ENCODE data around the gene CCSER1. TPM values are rescaled to one million over a fixed set of nuclear protein-coding genes. Genes with fewer than 3 reads are reported as not detected.

Gene CCSER1
- total RNA-seq, 2 experiments from 2014 or later, result not detected

- intact Hi-C loops (cut with micrococcal nuclease), result no loop called here
- Mint-ChIP-seq H3K27ac (no peak overlapping the region), H3K4me3 (no peak overlapping the region), H3K4me1 (ENCODE audit: low read depth) (no peaks in the 10 kb centered on the region), H3K36me3 (ENCODE audit: low read depth) (no peaks in the 10 kb centered on the region), H3K27me3 (peaks cover 3% of the 10 kb centered on the region), H3K9me3 (no peaks in the 10 kb centered on the region)
- ChIA-PET CTCF (no interaction called here), POLR2A (no interaction called here)
- DNase-seq, result no peak
- no peak for TF ChIP-seq CTCF (IDR thresholded peaks at IDR 0.05)
- no peak for ATAC-seq
Measured at GRCh38 chr4:90142081-90142480, 14.9 kb downstream of the CCSER1 start.

GRCh38 chr4:90145319-90145718, 18.1 kb downstream of the CCSER1 start:
- intact Hi-C loops (cut with micrococcal nuclease), result no loop called here
- Mint-ChIP-seq H3K27me3 (peaks cover 3% of the 10 kb centered on the region), H3K4me3 (no peak overlapping the region), H3K4me1 (ENCODE audit: low read depth) (no peaks in the 10 kb centered on the region), H3K36me3 (ENCODE audit: low read depth) (no peaks in the 10 kb centered on the region), H3K27ac (no peak overlapping the region), H3K9me3 (no peaks in the 10 kb centered on the region)
- DNase-seq (no peak), ATAC-seq (no peak)
- CTCF ChIA-PET, result no interaction called here
- TF ChIP-seq CTCF (IDR thresholded peaks at IDR 0.05), result no peak
- POLR2A ChIA-PET, result no interaction called here

GRCh38 chr4:90146306-90146705, 19.1 kb downstream of the CCSER1 start:
- no peaks in the 10 kb centered on the region for H3K4me1 Mint-ChIP-seq (ENCODE audit: low read depth)
- H3K9me3 Mint-ChIP-seq, result no peaks in the 10 kb centered on the region
- POLR2A ChIA-PET, result no interaction called here
- DNase-seq (no peak), ATAC-seq (no peak)
- intact Hi-C loops (cut with micrococcal nuclease), result no loop called here
- CTCF ChIA-PET, result no interaction called here
- TF ChIP-seq CTCF (IDR thresholded peaks at IDR 0.05), result no peak
- H3K4me3 Mint-ChIP-seq, result no peak overlapping the region
- H3K27me3 Mint-ChIP-seq, result peaks cover 3% of the 10 kb centered on the region
- H3K27ac Mint-ChIP-seq, result no peak overlapping the region
- no peaks in the 10 kb centered on the region for H3K36me3 Mint-ChIP-seq (ENCODE audit: low read depth)

GRCh38 chr4:90148574-90149148, 21.5 kb downstream of the CCSER1 start:
- no peaks in the 10 kb centered on the region for H3K4me1 Mint-ChIP-seq (ENCODE audit: low read depth)
- DNase-seq (no peak), ATAC-seq (no peak)
- intact Hi-C loops (cut with micrococcal nuclease), result no loop called here
- peaks cover 3% of the 10 kb centered on the region for H3K9me3 Mint-ChIP-seq
- H3K4me3 Mint-ChIP-seq, result no peak overlapping the region
- H3K36me3 Mint-ChIP-seq (ENCODE audit: low read depth), result no peaks in the 10 kb centered on the region
- no peak overlapping the region for H3K27ac Mint-ChIP-seq
- H3K27me3 Mint-ChIP-seq, result peaks cover 3% of the 10 kb centered on the region
- no peak for TF ChIP-seq CTCF (IDR thresholded peaks at IDR 0.05)
- POLR2A ChIA-PET, result no interaction called here
- CTCF ChIA-PET, result no interaction called here

- H3K36me3 Mint-ChIP-seq (ENCODE audit: low read depth), result no peaks in the 10 kb centered on the region
- intact Hi-C loops (cut with micrococcal nuclease), result no loop called here
- ChIA-PET POLR2A (no interaction called here), CTCF (no interaction called here)
- H3K4me3 Mint-ChIP-seq, result no peak overlapping the region
- no peak for TF ChIP-seq CTCF (IDR thresholded peaks at IDR 0.05)
- no peaks in the 10 kb centered on the region for H3K4me1 Mint-ChIP-seq (ENCODE audit: low read depth)
- ATAC-seq (no peak), DNase-seq (no peak)
- H3K27ac Mint-ChIP-seq, result no peak overlapping the region
- no peaks in the 10 kb centered on the region for H3K27me3 Mint-ChIP-seq
- H3K9me3 Mint-ChIP-seq, result peaks cover 3% of the 10 kb centered on the region
Measured at GRCh38 chr4:90152024-90152423, 24.8 kb downstream of the CCSER1 start.

All from activated CD8-positive, alpha-beta T cell treated with anti-CD3 and anti-CD28 coated beads for 36 hours (primary cell).